Omental fat pad (tissue), 4 donors: ENCODE results near the gene CACNA1D. TPM values are rescaled to one million over a fixed set of nuclear protein-coding genes. Genes with fewer than 3 reads are reported as not detected.

Source experiments
- ATAC-seq: fragments of 150-250 bp; one replicate; pipeline ENCODE4 v1.9.1; 2016; ENCODE audit warnings: mild to moderate bottlenecking, moderate library complexity; ENCODE audit not compliant: low FRiP score
- DNase-seq: peaks from one replicate; pipeline ENCODE4 v3.0.0-alpha.2; 2019; ENCODE audit warnings: low spot score
- total RNA-seq, 4 donors: library from RNA; depleted of rRNA; stranded (reverse); fragments of >200 nt; gene quantifications; one replicate each; pipeline ENCODE4 v1.1.0, GENCODE V29; 2016
- TF ChIP-seq, protein P1 (sequence below), 3 donors: fragments of 450-650 bp; IDR thresholded peaks; one replicate each; pipeline ENCODE4 v1.5.1; 2016 to 2017; ENCODE audit warnings: antibody characterized with exemption in 3 of 3, mild to moderate bottlenecking in 3 of 3, moderate library complexity in 2 of 3

The CACNA1D gene
- total RNA-seq, 4 donors from 2014 or later, result 0.24 to 1.8 (median 0.74) TPM

DNA sequence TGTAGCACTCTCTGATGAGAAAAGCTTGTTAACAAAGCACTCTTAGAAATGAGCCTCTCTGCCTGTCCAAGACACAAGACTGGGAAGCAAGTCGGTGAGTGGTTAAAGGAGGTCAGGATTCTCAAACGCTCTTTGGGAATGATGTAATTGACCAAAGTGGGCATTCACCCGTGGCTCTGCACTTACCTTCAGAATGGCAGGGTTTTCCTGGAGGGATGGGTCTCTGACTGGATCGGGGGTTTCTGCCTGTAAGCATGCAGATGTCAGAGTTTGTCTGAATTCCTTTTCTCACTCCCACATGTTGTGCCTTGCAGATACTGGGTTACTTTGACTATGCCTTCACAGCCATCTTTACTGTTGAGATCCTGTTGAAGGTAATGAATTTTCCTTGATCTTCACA, 245.6 kb downstream of the CACNA1D start:
- DNase-seq (no peak), ATAC-seq (no peak)
- TF ChIP-seq, protein P1, sequence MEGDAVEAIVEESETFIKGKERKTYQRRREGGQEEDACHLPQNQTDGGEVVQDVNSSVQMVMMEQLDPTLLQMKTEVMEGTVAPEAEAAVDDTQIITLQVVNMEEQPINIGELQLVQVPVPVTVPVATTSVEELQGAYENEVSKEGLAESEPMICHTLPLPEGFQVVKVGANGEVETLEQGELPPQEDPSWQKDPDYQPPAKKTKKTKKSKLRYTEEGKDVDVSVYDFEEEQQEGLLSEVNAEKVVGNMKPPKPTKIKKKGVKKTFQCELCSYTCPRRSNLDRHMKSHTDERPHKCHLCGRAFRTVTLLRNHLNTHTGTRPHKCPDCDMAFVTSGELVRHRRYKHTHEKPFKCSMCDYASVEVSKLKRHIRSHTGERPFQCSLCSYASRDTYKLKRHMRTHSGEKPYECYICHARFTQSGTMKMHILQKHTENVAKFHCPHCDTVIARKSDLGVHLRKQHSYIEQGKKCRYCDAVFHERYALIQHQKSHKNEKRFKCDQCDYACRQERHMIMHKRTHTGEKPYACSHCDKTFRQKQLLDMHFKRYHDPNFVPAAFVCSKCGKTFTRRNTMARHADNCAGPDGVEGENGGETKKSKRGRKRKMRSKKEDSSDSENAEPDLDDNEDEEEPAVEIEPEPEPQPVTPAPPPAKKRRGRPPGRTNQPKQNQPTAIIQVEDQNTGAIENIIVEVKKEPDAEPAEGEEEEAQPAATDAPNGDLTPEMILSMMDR (IDR thresholded peaks at IDR 0.05), result no peak

DNA sequence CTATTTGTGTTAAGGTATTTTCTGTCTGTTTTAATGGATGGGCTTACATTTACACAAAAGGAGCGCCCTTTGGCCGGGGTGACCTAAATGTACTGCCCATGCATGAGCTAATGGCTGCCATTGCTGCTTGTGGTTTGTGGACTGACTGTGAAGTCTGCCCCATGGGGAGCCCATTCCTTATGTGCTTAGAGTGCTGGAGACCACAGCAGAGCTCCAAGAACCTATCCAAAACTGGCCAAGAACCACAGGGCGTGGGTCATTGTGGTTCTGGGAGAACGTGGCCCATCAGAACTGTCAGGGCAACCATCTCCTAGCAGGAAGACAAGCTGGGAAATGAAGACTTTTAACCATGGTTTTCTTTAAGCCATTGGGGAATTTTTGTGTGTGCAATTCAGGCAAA, 246.5 kb downstream of the CACNA1D start:
- DNase-seq, result no peak
- TF ChIP-seq, protein P1 (IDR thresholded peaks at IDR 0.05), result no peak
- ATAC-seq, result no peak

DNA sequence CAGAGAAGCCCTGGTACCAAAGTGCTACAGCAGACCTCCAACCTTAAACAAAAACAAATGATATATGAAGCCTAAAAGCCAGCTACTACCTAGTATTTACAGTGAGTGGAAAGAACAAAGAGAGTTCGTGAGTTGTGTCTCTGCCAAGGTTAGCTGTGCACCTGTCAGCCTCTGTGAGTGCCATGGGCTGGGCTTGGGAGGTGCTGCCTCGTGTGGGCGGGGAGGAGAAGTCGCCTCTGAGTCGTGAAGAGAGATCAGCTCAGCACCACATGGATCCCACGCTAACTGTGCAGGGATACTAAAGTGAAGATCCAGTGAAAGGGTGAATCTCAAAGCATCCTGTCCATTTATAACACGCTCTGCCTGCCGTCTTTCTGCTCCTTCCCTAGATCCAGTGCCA, 249.9 kb downstream of the CACNA1D start:
- DNase-seq (no peak), ATAC-seq (no peak)
- TF ChIP-seq, protein P1 (IDR thresholded peaks at IDR 0.05), result no peak

DNA sequence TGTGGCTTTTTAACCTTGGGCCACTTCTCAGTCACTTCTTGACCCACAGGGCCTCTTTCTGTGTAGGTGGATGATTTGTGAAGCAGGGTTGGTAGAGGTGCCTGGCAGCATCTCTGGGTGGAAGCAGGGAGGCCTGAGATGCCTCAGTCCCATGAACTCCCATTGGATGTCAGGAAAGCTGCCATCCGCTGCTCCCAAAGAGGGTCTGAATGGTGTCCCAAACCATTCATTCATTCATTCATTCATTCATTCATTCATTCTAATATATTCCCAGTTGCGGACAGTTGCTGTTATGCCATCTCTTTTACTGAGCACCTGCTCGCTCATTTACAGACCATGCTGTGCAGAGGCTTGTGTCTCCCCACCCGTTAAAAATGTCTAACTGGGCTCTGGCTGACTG, 253.1 kb downstream of the CACNA1D start:
- DNase-seq (no peak), ATAC-seq (no peak)
- TF ChIP-seq, protein P1 (IDR thresholded peaks at IDR 0.05), result no peak

DNA sequence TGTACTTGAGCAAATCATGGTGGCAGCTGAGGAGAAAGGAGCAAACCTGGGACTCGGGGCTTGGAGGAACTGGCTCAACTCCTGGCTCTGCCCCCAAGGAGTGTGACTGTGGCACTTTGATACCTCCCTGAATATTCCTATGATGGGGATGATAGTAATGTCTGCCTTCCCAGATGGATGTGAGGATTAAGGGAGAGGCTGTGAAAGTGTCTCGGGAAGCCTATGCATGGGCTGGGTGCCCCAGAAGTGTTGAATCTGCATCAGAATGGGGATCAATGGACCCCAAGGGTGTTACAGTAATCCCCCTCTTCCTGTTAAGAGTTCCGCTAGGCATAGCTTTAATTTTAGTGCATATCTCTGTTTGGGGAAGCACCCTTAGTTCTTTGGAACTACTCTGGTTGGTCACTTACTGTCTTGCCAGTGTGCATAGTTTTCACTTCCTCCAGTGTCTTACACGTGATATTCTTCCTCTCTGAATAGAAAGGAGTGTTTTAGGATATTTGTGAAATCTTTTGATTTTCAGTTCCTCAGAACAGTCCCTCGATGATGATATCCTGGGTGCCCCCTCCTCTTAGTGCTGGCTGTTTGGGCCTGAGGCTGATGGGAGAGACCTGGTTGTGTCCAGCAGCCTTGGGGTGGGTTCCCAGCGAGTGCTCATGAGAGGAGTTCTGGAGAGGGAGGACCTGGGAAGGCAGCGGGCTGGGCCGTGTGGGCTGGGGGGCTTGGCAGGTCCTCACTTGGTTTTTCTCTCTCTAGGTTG, 254.3 kb downstream of the CACNA1D start:
- DNase-seq, result no peak
- no peak for ATAC-seq
- TF ChIP-seq, protein P1 (IDR thresholded peaks at IDR 0.05), result no peak

DNA sequence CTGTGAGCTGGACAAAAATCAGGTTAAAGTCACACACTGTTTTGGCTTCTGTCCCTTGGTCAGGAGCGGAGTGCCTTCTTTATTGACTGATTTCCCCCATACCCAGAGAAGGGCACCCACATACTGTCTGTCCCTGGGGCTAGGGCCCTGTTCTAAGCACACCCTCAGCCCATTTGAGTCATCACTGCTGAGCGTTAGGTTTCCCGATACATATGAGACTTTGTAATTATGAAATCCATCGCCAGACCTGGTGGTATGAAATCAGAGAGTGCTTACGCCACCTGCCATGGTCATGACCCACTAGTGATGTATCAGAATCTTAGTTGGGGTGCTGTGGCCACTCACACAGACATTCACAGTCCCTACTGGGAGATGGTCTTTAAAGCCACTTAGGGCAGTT, 255.0 kb downstream of the CACNA1D start:
- DNase-seq (no peak), ATAC-seq (peak; percentile 38)
- TF ChIP-seq, protein P1 (IDR thresholded peaks at IDR 0.05), result no peak
